GM19438 (cell line): Measurements from ENCODE around the gene PDAP1.
"Not testable (repeated sequence)": the region's sequence is repeated elsewhere in the genome, so short reads cannot be mapped to it uniquely, and the experiment has no call there.

Source experiments
- ATAC-seq: cut with Tn5 transposase; IDR thresholded peaks from one replicate; pipeline ENCODE4 v1.9.1; 2021; ENCODE audit warnings: low read depth; ENCODE audit not compliant: unreplicated experiment

Gene PDAP1

DNA sequence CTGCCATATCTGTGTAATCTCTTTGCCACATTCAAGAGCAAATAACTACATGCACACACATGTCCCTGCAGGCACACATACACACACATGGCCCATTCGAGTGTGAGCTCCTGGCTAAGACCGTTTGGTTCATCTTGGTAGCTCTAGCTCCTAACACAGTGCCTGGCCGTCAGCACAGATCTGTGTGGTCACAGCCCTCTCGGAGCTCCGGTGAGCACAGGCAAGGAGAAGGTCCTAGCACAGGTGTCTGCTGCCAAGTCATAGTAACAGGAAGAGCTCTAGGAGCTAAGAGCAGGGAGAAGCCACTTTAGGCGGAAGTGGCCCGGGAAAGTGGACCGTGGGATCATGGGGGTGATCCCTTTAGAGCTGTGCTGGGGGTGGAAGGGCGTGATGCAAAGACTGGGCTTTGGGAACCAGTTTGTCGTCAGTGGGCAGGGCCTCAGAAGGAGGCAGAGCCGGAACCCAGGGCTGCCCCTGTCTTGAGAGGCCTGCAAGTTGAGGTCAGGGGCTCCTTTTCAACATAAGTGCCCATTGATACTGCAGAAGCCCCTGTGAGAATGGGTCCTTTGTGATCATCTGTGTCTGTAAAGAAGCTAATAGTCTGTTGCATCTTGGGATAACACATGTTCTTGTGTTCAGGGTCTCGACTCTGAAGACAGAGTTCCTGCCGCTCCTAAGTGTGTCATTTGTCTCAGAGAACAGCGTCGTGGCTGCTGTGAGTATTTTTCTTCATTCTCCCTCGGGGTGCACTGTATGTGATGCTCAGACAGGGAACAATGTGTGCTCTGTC lies 50.5 kb downstream of the PDAP1 start:
- ATAC-seq = no peak

DNA sequence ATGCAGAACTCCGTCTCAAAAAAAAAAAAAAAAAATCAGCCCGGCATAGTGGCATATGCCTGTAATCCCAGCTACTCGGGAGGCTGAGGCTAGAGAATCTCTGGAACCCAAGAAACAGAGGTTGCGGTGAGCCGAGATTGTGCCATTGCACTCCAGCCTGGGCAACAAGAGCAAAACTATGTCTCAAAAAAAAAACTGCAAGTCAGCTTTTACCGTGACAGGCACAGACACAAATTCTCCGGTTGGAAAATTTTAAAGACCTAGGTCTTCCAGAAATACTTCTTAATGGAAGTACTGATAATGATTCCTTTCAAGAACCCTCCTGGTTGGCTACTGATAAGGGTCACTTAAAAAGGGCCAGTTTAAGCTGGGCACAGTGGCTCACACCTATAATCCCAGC lies 53.3 kb downstream of the PDAP1 start:
- ATAC-seq = no peak

DNA sequence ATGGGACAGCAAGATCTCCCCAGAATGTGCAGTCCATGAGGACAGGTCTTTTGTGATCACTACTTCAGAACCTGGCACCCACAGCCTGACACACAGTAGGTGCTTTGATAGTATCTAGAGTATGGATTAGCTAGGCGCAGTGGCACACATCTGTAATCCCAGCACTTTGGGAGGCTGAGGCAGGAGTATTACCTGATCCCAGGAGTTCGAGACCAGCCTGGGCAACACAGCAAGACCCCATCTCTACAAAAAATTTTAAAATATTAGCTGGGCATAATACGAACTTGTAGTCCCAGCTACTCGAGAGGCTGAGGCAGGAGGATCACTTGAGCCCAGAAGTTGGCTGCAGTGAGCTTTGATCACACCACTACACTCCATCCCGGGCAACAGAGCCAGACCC lies 56.1 kb downstream of the PDAP1 start:
- ATAC-seq = no peak

DNA sequence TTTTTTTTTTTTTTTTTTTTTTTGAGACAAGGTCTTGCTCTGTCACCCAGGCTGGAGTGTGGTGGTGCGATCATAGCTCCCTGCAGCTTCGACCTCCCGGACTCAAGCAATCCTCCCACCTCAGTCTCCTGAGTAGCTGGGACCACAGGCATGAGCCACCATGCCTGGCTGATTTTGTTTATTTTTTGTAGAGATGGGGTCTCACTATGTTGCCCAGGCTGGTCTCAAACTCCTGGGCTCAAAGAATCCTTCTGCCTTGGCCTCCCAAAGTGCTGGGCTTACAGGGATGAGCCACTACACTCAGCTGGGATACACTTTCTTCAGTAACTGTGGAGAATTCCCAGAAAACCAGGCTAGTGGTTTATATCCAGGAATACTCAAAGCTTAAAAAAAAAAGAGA lies 57.8 kb downstream of the PDAP1 start:
- ATAC-seq = not testable (repeated sequence)
